ENCODE measurements around the gene FOXK1. TPM values are rescaled to one million over a fixed set of nuclear protein-coding genes. Genes with fewer than 3 reads are reported as not detected.
A peak's percentile ranks its signal among the peaks of the same experiment; 100 is the strongest.

The FOXK1 gene
- total and polyA plus RNA-seq, 2 of the 13 experiments (the other 11 are each of a cell fraction or from before 2014, with no cell fraction given), result 4.6 to 8.8 TPM

DNA sequence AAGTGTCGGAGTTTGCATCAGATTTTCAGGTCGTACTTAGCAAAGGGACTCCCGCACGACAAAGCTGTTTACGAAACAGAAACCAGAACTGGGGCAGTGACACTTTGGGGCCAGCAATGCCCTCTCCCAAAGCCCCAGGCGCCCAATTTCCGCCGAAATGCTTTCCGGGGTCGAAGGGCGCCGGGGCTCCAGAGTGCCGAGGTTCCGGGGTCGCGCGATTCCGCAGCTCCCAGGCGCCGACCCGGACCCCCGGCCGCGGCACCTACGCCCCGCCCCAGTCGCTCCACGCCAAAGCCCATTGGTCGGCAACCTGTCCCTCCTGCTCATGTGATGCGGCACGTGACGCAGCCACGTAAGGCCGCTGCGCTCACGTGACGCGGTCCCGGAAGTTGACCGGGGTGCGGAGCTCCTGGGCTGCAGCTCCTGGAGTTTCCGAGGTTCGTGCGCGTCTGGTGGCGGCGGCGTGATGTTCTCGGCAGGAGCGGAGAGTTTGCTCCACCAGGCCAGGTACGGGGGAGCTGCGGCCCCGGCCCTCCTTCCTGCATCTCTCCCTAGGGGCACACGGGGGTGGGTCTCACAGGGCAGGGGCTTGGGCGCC, 93.3 kb downstream of the FOXK1 start, which contains the start of gene AP5Z1 (continued):
- no peak; the same call in 1 of the 2 replicates for TF ChIP-seq ZNF773 (CRISPR knock-in tag; IDR thresholded peaks at IDR 0.05; ENCODE audit: borderline replicate concordance)
- peak; percentile 94 for TF ChIP-seq YEATS2 (CRISPR knock-in tag; IDR thresholded peaks at IDR 0.05; ENCODE audit: borderline replicate concordance)
- TF ChIP-seq, protein P1, sequence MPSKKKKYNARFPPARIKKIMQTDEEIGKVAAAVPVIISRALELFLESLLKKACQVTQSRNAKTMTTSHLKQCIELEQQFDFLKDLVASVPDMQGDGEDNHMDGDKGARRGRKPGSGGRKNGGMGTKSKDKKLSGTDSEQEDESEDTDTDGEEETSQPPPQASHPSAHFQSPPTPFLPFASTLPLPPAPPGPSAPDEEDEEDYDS (CRISPR knock-in tag; IDR thresholded peaks at IDR 0.05), result peak; percentile 69
- TF ChIP-seq, protein P2, sequence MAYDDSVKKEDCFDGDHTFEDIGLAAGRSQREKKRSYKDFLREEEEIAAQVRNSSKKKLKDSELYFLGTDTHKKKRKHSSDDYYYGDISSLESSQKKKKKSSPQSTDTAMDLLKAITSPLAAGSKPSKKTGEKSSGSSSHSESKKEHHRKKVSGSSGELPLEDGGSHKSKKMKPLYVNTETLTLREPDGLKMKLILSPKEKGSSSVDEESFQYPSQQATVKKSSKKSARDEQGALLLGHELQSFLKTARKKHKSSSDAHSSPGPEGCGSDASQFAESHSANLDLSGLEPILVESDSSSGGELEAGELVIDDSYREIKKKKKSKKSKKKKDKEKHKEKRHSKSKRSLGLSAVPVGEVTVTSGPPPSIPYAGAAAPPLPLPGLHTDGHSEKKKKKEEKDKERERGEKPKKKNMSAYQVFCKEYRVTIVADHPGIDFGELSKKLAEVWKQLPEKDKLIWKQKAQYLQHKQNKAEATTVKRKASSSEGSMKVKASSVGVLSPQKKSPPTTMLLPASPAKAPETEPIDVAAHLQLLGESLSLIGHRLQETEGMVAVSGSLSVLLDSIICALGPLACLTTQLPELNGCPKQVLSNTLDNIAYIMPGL (CRISPR knock-in tag; IDR thresholded peaks at IDR 0.05; ENCODE audit: borderline replicate concordance in 1 of 2, low read depth in 1 of 2), result peak; percentile 66 to 71; a peak in 2 of 4 replicates
- TF ChIP-seq, protein P3, sequence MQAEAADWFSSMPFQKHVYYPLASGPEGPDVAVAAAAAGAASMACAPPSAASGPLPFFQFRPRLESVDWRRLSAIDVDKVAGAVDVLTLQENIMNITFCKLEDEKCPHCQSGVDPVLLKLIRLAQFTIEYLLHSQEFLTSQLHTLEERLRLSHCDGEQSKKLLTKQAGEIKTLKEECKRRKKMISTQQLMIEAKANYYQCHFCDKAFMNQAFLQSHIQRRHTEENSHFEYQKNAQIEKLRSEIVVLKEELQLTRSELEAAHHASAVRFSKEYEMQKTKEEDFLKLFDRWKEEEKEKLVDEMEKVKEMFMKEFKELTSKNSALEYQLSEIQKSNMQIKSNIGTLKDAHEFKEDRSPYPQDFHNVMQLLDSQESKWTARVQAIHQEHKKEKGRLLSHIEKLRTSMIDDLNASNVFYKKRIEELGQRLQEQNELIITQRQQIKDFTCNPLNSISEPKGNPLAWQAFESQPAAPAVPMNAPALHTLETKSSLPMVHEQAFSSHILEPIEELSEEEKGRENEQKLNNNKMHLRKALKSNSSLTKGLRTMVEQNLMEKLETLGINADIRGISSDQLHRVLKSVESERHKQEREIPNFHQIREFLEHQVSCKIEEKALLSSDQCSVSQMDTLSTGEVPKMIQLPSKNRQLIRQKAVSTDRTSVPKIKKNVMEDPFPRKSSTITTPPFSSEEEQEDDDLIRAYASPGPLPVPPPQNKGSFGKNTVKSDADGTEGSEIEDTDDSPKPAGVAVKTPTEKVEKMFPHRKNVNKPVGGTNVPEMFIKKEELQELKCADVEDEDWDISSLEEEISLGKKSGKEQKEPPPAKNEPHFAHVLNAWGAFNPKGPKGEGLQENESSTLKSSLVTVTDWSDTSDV (CRISPR knock-in tag; IDR thresholded peaks at IDR 0.05), result 0 out of 2 replicates have a peak, but pooled peaks have one; percentile 63
- no peak for TF ChIP-seq NBN (conservative IDR thresholded peaks at IDR 0.05)
- TF ChIP-seq ZFP1 (CRISPR knock-in tag; IDR thresholded peaks at IDR 0.05), result 0 out of 2 replicates have a peak, but pooled peaks have one; percentile 26
- TF ChIP-seq ZNF598 (CRISPR knock-in tag; IDR thresholded peaks at IDR 0.05; ENCODE audit: borderline replicate concordance), result peak; percentile 87; the same call in 1 of the 2 replicates
- peak; percentile 38; the same call in 1 of the 2 replicates for TF ChIP-seq ISL2 (CRISPR knock-in tag; IDR thresholded peaks at IDR 0.05)
- TF ChIP-seq SOX6 (IDR thresholded peaks at IDR 0.05), result no peak
- peak; percentile 52 for TF ChIP-seq SOX6 (CRISPR knock-in tag; IDR thresholded peaks at IDR 0.05)
- peak; percentile 87; the same call in 1 of the 2 replicates for TF ChIP-seq ZNF235 (CRISPR knock-in tag; IDR thresholded peaks at IDR 0.05; ENCODE audit: borderline replicate concordance)
- peak; percentile 72 for TF ChIP-seq ERF (CRISPR knock-in tag; IDR thresholded peaks at IDR 0.05)
- peak; percentile 89 for TF ChIP-seq CBX1 (IDR thresholded peaks at IDR 0.05; ENCODE audit: low read depth)
- TF ChIP-seq MYNN (CRISPR knock-in tag; IDR thresholded peaks at IDR 0.05; ENCODE audit: low read depth), result no peak
- TF ChIP-seq ZNF263 (CRISPR knock-in tag; IDR thresholded peaks at IDR 0.05), result peak; percentile 42; the same call in 1 of the 2 replicates
- peak; percentile 62; the same call in 1 of the 2 replicates for TF ChIP-seq ZNF253 (CRISPR knock-in tag; IDR thresholded peaks at IDR 0.05; ENCODE audit: borderline replicate concordance)
- peak; percentile 99 for TF ChIP-seq PHF20 (CRISPR knock-in tag; IDR thresholded peaks at IDR 0.05)
- no peak for TF ChIP-seq HMG20A (CRISPR knock-in tag; IDR thresholded peaks at IDR 0.05; ENCODE audit: borderline replicate concordance)
- peak; percentile 79 for TF ChIP-seq HOXA3 (CRISPR knock-in tag; IDR thresholded peaks at IDR 0.05)
- TF ChIP-seq THYN1 (CRISPR knock-in tag; IDR thresholded peaks at IDR 0.05; ENCODE audit: borderline replicate concordance, low read depth), result no peak

Measured in HepG2 (cell line).